Small intestine (tissue), 7 donors: ENCODE results near the gene ADAM17. TPM values are rescaled to one million over a fixed set of nuclear protein-coding genes. Genes with fewer than 3 reads are reported as not detected.

ENCODE experiments used
- DNase-seq, 2 donors: peaks; one replicate each; pipeline versions ENCODE4 v3.0.0 to v3.0.0-alpha.2; 2013
- FAIRE-seq: peaks from 2 replicates; lab custom pipeline; 2012; peaks lifted over from hg19 to GRCh38; lab: Jason Lieb, UNC
- H3K27ac ChIP-seq, 3 donors: one replicate each; pipeline ENCODE4 v1.5.1; 2013; ENCODE audit warnings: low read length in 2 of 3, mild to moderate bottlenecking in 2 of 3, control low read depth in 1 of 3, inconsistent platforms in 1 of 3, low read depth in 1 of 3, moderate library complexity in 1 of 3
- H3K27me3 ChIP-seq, 3 donors: one replicate each; pipeline ENCODE4 v1.6.1; 2013; ENCODE audit warnings: low read length in 3 of 3, inconsistent platforms in 1 of 3; ENCODE audit not compliant: control insufficient read depth in 3 of 3, insufficient read depth in 3 of 3
- H3K36me3 ChIP-seq, 3 donors: one replicate each; pipeline ENCODE4 v1.6.1; 2013; ENCODE audit warnings: low read length in 3 of 3, inconsistent platforms in 1 of 3, low read depth in 1 of 3, mild to moderate bottlenecking in 1 of 3, moderate library complexity in 1 of 3; ENCODE audit not compliant: control insufficient read depth in 3 of 3, insufficient read depth in 2 of 3
- H3K4me1 ChIP-seq, 3 donors: one replicate each; pipeline ENCODE4 v1.6.1; 2013; ENCODE audit warnings: low read length in 2 of 3, inconsistent platforms in 1 of 3, low read depth in 1 of 3, mild to moderate bottlenecking in 1 of 3, moderate library complexity in 1 of 3; ENCODE audit not compliant: control insufficient read depth in 3 of 3, insufficient read depth in 2 of 3
- H3K4me3 ChIP-seq, 3 donors: one replicate each; pipeline ENCODE4 v1.5.1; 2013; ENCODE audit warnings: low read length in 3 of 3, control low read depth in 1 of 3, inconsistent platforms in 1 of 3, low read depth in 1 of 3, mild to moderate bottlenecking in 1 of 3, moderate library complexity in 1 of 3
- H3K9me3 ChIP-seq, 2 donors: one replicate each; pipeline ENCODE4 v1.6.1; 2013; ENCODE audit warnings: low read depth in 1 of 2, low read length in 1 of 2; ENCODE audit not compliant: control insufficient read depth in 2 of 2, insufficient read depth in 1 of 2
- WGBS, 3 donors: extraction: QIAGEN DNeasy Blood & Tissue Kit; methylation state at CpG; one replicate each; pipeline ENCODE4 v1.1.7; 2013; 5-methylcytosine and 5-hydroxymethylcytosine counted together
- polyA plus RNA-seq, 4 donors: library from polyadenylated mRNA; stranded (reverse) in 3 of 4; unstranded in 1 of 4; fragments of 200-250 nt in 3 of 4; fragments of 120-200 nt in 1 of 4; gene quantifications; one replicate each; pipeline versions ENCODE4 v1.2.1 to v1.2.3, GENCODE V29; 2013
- donor health status: healthy with polysubstance abuse.
- donor health status: control.
- donor health status: control.
- donor health status: Bipolar disorder and iron deficiency.
- donor health status: healthy.

ADAM17 gene
- polyA plus RNA-seq, 4 donors = 2.9 to 17.6 (median 5.7) TPM

DNA sequence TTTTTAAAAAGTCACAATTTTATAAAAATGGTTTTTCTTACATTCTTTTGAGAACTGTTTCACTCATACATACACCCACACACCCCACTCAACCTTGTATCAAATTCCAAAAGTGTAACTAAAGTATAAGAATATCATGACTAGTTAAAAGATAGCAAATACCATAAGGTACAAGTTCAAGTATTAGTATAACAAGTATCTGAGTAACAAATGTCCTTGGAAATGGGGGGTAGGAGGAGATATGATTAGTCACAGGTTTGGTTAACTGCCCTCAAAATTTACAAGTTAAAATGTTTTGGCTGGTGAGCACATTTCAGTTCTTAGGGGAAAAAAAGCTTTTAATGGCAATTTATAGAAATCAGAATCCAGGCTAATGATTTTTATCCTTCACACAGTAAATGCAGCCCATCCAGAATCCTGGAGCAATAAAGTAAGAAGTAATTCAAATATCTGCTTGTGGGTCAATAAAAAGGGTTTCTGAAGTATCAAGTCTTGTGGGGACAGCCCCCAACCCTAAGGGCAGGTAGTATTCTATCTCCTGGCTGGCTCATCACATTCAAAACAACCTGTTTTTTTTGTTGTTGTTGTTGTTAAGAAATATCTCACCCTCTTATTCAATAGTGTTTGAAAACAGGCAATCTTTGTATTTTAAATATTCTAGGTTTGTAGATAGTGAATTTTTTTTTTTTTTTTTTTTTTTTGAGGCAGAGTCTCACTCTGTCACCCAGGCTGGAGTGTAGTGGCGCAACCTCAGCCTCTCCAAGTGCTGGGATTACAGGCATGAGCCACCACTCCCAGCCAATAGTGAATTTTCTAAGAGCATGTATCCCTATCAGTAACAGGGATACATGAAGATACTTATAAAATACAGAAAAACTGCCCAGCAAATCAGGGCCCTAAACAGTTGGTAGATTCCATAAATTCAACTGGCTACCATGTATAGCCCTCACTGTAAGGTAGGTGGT lies 66.8 kb downstream of the ADAM17 start:
- H3K4me1 ChIP-seq = no peaks in the 10 kb centered on the region
- H3K4me3 ChIP-seq = no peak overlapping the region
- no peaks in the 10 kb centered on the region for H3K27me3 ChIP-seq
- 97 to 100% (median 100%) methylated on average over 1 of the region's 1 CpG for WGBS, 3 donors
- no peaks in the 10 kb centered on the region for H3K9me3 ChIP-seq
- no peak for FAIRE-seq
- H3K27ac ChIP-seq = no peak overlapping the region
- no peak for DNase-seq
- H3K36me3 ChIP-seq = peaks cover 16 to 56% (median 42%) of the 10 kb centered on the region in 3 donors

DNA sequence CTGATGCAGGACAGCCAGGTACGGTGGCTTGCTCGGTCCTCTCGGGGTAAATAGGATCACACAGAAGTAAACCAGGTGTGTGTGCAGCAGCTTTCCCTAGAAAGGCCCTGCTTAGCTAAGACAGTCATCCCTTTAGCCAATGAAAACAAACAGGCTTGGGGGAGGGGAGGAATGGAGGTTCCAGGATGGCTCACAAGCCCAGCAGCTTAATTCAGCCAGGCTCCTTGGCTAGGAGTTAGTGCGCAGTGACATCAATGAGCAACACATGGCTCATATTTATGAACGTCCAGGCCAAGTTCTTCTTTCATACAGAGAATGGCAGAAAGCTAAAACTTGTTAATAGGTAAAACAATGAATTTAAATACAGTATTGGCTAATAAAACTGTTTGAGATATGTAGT lies 71.1 kb downstream of the ADAM17 start:
- Histone ChIP-seq H3K27me3 (no peaks in the 10 kb centered on the region), H3K36me3 (peaks cover 18 to 67% (median 42%) of the 10 kb centered on the region in 3 donors), H3K27ac (no peak overlapping the region), H3K9me3 (no peaks in the 10 kb centered on the region), H3K4me3 (no peak overlapping the region), H3K4me1 (no peaks in the 10 kb centered on the region)
- FAIRE-seq (no peak), DNase-seq (no peak)
- 84 to 91% (median 86%) methylated on average over 5 of the region's 5 CpGs for WGBS, 3 donors

DNA sequence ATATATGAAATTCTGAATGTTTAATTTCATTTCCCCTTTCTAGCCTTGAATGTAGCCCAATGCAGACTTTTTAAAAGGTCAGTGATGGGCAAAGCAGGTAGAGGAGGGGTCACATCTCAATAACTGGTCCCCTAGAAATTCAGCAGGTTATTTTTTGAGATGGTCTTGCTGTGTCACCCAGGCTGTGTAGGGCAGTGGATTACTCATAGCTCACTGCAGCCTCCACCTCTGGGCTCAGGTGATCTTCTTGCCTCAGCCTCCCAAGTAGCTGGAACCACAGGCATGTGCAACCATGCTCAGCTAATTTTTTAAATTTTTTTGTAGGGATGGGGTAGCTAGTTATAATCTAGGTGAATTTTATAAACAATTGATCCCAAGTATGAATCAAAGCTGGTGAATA lies 72.5 kb downstream of the ADAM17 start:
- Histone ChIP-seq H3K36me3 (peaks cover 18 to 66% (median 40%) of the 10 kb centered on the region in 3 donors), H3K4me1 (no peaks in the 10 kb centered on the region), H3K27ac (no peak overlapping the region), H3K9me3 (no peaks in the 10 kb centered on the region), H3K27me3 (no peaks in the 10 kb centered on the region), H3K4me3 (no peak overlapping the region)
- DNase-seq (no peak), FAIRE-seq (no peak)

DNA sequence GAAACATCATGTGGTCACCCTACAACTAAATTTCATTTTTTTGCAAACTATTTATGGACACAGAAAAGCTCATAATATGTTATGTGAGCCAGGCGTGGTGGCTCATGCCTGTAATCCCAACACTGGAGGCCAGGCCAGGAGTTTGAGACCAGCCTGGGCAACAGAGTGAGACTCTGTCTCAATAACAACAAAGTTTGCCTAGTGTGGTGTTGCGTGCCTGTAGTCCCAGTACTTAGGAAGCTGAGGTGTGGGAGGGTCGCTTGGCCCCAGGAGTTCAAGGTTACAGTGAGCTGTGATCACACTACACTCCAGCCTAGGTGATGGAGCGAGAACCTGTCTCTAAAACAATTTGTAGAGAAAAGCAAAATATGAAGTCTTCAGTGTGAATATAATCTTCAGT lies 75.5 kb downstream of the ADAM17 start:
- Histone ChIP-seq H3K27me3 (no peaks in the 10 kb centered on the region), H3K4me1 (peaks cover 0 to 3% (median 2%) of the 10 kb centered on the region in 3 donors), H3K27ac (no peak overlapping the region), H3K4me3 (no peak overlapping the region), H3K9me3 (no peaks in the 10 kb centered on the region), H3K36me3 (peaks cover 18 to 52% (median 27%) of the 10 kb centered on the region in 3 donors)
- FAIRE-seq (no peak), DNase-seq (no peak)
- WGBS, 3 donors = 93 to 97% (median 94%) methylated on average over 4 of the region's 4 CpGs

DNA sequence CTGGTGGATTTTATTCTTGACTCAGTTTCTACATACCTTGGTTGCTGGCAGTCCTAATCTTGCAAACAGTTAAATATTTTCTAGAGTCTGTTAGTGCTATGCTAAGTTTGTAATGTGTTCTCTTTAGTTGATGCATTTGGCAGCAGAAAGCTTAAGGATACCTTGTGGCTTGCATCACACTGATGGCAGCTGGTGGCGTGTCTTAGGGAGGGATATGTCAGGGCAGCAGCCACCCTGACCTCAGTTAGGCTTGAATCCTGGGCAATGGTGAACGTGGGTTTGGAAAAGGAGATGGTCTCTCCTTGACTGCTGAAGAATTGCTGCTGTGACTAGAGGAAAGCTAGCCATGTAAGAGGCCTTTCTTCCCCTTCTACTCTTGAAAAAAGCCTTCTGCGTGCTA lies 77.1 kb downstream of the ADAM17 start:
- Histone ChIP-seq H3K9me3 (no peaks in the 10 kb centered on the region), H3K27me3 (no peaks in the 10 kb centered on the region), H3K4me1 (peaks cover 0 to 6% (median 2%) of the 10 kb centered on the region in 3 donors), H3K36me3 (peaks cover 7 to 36% (median 18%) of the 10 kb centered on the region in 3 donors), H3K4me3 (no peak overlapping the region), H3K27ac (no peak overlapping the region)
- 81 to 95% (median 90%) methylated on average over 3 of the region's 3 CpGs for WGBS, 3 donors
- DNase-seq (no peak), FAIRE-seq (no peak)

DNA sequence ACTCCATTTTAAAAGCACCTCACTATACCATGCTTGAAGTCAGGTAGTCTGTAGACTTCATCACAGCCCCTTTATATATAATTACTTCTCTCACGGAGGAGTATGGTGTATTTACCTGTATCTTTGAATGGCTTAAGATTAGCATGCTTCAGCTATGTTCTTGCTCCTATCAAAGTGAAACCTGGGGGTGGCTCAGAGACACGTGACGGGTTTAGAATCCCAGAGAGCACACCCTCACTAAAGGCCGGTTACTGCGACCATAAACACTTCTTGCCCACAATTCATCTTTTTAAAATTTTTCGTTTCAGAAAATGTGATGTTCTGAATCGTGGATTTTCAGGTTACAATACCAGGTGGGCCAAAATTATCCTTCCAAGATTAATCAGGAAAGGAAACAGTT lies 77.7 kb downstream of the ADAM17 start:
- H3K4me3 ChIP-seq = no peak overlapping the region
- H3K9me3 ChIP-seq = no peaks in the 10 kb centered on the region
- 78 to 84% (median 78%) methylated on average over 7 of the region's 7 CpGs for WGBS, 3 donors
- H3K4me1 ChIP-seq = peaks cover 0 to 10% (median 2%) of the 10 kb centered on the region in 3 donors
- peaks cover 3 to 35% (median 17%) of the 10 kb centered on the region in 3 donors for H3K36me3 ChIP-seq
- no peaks in the 10 kb centered on the region for H3K27me3 ChIP-seq
- no peak for FAIRE-seq
- H3K27ac ChIP-seq = no peak overlapping the region
- no peak for DNase-seq

DNA sequence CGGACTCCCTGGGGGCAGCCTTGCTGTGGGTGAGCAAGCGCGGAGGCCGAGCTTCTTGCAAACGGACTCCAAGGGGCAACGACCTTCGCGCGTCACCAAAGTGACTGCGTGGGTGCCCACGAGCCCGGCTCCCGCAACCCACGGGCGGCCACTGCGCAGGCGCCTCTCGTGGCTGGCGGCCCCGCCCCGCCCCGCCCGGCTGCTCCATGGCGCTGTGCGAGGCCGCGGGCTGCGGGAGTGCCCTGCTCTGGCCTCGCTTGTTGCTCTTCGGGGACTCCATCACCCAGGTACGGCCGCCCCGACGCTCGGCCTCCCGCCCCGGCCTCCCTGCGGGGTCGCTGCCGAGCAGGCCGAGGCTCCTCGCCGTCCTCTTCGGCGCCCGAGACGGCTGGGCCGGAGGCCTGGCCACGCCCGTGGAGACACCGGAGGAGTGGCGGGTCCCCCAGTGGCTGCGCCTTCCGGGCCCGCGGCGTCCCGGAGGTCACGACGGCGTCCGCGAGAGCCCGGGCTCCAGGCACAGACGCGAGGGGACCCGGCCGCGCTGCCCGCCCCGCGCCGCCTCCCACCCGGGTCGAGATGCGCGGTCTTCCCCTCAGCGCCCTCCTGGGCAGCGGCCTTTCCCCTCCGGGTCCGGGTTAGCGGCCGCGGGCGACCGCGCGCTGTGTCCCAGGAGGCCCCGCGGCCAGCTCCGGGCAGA lies 81.1 kb downstream of the ADAM17 start, which contains the start of gene IAH1:
TSS of gene IAH1 (plus strand) at position 191 of the 697 bp plus-strand sequence. CDS start at position 207, 16 bp downstream.
- Histone ChIP-seq H3K27ac (peak within 1 kb of the TSS; percentile 63 to 94 (median 80)), H3K4me1 (peaks cover 0 to 10% (median 2%) of the 10 kb centered on the region in 3 donors), H3K9me3 (no peaks in the 10 kb centered on the region), H3K4me3 (peak within 1 kb of the TSS; percentile 73 to 87 (median 74)), H3K27me3 (no peaks in the 10 kb centered on the region), H3K36me3 (peaks cover 0 to 27% (median 5%) of the 10 kb centered on the region in 3 donors)
- FAIRE-seq (no peak), DNase-seq (peak; percentile 67 to 91)
- WGBS, 3 donors = 0 to 1% (median 0%) methylated on average over 58 to 91 of the region's 91 CpGs

DNA sequence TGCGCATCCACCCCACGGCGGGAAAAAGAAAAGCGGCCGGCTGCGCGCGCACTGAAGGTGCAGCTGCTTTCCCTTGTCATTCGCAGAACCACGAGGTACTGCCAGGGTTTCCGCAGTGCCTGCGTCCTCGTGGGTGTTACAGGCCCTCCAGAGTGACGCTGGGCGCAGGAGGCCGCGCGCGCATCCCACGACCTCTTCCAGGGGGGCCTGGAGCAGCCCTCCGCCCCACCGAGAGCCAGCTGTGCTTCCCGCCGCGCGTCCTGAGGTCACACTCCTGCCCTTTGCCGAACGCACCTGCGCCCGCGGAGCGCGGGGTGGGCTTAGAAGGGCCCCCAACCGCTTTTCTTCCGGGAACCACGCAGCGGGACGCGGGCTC lies 81.7 kb downstream of the ADAM17 start:
- DNase-seq = peak in 1 of 2 donors; percentile 58
- no peak for FAIRE-seq
- H3K27ac ChIP-seq = peak overlapping the region; percentile 58 to 94 (median 80)
- H3K4me1 ChIP-seq = peaks cover 0 to 10% (median 2%) of the 10 kb centered on the region in 3 donors
- peak overlapping the region; percentile 73 to 87 (median 74) for H3K4me3 ChIP-seq
- 4 to 7% (median 5%) methylated on average over 31 to 39 of the region's 39 CpGs for WGBS, 3 donors
- H3K9me3 ChIP-seq = no peaks in the 10 kb centered on the region
- no peaks in the 10 kb centered on the region for H3K27me3 ChIP-seq
- H3K36me3 ChIP-seq = peaks cover under 1 to 31% (median 4%) of the 10 kb centered on the region in 3 donors
